SH-SY5Y (cell line): ENCODE results near the gene DLL1.

Experiments
- GATA2 ChIP-seq: IDR thresholded peaks from 2 replicates; pipeline ENCODE4 v1.6.1; 2011; ENCODE audit warnings: mild to moderate bottlenecking, low read depth, low read length
- GATA3 ChIP-seq: IDR thresholded peaks from 2 replicates; pipeline ENCODE4 v1.6.1; 2011; ENCODE audit warnings: low read depth, mild to moderate bottlenecking, low read length, moderate library complexity

- TF ChIP-seq GATA2 = no peak
- no peak for TF ChIP-seq GATA3
Measured at GRCh38 chr6:170291271-170292110, 613 bp upstream of the DLL1 start.
